HepG2 (cell line): ENCODE measurements around the gene GPR37L1. TPM values are rescaled to one million over a fixed set of nuclear protein-coding genes. Genes with fewer than 3 reads are reported as not detected.

ENCODE experiments used
- ATAC-seq: fragments of 200-7000 bp; cut with Tn5 transposase; 3 replicates; pipeline ENCODE4 v1.9.1; 2020; ENCODE audit warnings: mild to moderate bottlenecking, moderate library complexity
- BruUV-seq: library from RNA; stranded (reverse); fragments of 400-500 nt; replicated peaks from 2 replicates; lab custom pipeline; 2021; lab: Mats Ljungman, UMichigan
- CTCF ChIA-PET: fragments of 300-600 bp; formaldehyde crosslinking; extraction: SDS; loops from one replicate; lab custom pipeline; 2021; ENCODE audit warnings: low total read pairs, inconsistent platforms, low intra/inter-chr PET ratio; lab: Yijun Ruan, JAX
- POLR2A ChIA-PET: fragments of 350-600 bp; sonication (Branson Sonifier 250); formaldehyde crosslinking; loops from one replicate; lab custom pipeline; 2020; ENCODE audit warnings: antibody characterized with exemption, inconsistent platforms; lab: Yijun Ruan, JAX
- DNase-seq: peaks from one replicate; pipeline ENCODE4 v3.0.0-alpha.2; 2015; ENCODE audit warnings: low spot score
- FAIRE-seq: peaks from 3 replicates; lab custom pipeline; 2011; peaks lifted over from hg19 to GRCh38; lab: Jason Lieb, UNC
- H2AFZ ChIP-seq: one replicate; pipeline ENCODE4 v1.6.1; 2011; ENCODE audit warnings: low read length, inconsistent platforms
- H3K27ac ChIP-seq: fragments of 300-600 bp; 3 replicates; pipeline ENCODE4 v1.8.0; 2011; ENCODE audit warnings: mixed run types, mild to moderate bottlenecking, mixed read lengths, low read length, inconsistent platforms; ENCODE audit not compliant: insufficient read depth; ENCODE audit errors: extremely low read length
- H3K27me3 ChIP-seq, 2 experiments: fragments of 200-600 bp in 1 of 2; 2 replicates in 1 of 2; 3 replicates in 1 of 2; pipeline versions ENCODE4 v1.6.0 to v1.8.0; 2011; ENCODE audit warnings: low read length in 2 of 2, mild to moderate bottlenecking in 2 of 2, moderate library complexity in 2 of 2, inconsistent platforms in 1 of 2; ENCODE audit not compliant: insufficient read depth in 2 of 2, control insufficient read depth in 1 of 2
- H3K36me3 ChIP-seq, 2 experiments: fragments of 200-600 bp in 1 of 2; replicated peaks in 1 of 2; 2 replicates in 1 of 2; 3 replicates in 1 of 2; pipeline versions ENCODE4 v1.5.1 to v1.8.0; 2011; ENCODE audit warnings: low read length in 2 of 2, inconsistent platforms in 1 of 2; ENCODE audit not compliant: insufficient read depth in 2 of 2, control insufficient read depth in 1 of 2
- H3K4me1 ChIP-seq: 2 replicates; pipeline ENCODE4 v1.5.1; 2012; ENCODE audit warnings: low read length, inconsistent platforms; ENCODE audit not compliant: insufficient read depth
- H3K4me2 ChIP-seq: 2 replicates; pipeline ENCODE4 v1.6.0; 2011; ENCODE audit warnings: low read depth, low read length, inconsistent platforms
- H3K4me3 ChIP-seq, 3 experiments: fragments of 200-600 bp in 1 of 3; sonication (generic), shearing (Covaris generic) in 1 of 3; replicated peaks in 1 of 3; 2 replicates each; pipeline ENCODE4 v1.5.1; 2011 to 2016; ENCODE audit warnings: low read length in 3 of 3, inconsistent platforms in 2 of 3, low read depth in 2 of 3, mild to moderate bottlenecking in 2 of 3, control low read depth in 1 of 3, mixed read lengths in 1 of 3; ENCODE audit not compliant: insufficient read depth in 1 of 3
- H3K79me2 ChIP-seq: one replicate; pipeline ENCODE4 v1.6.1; 2011; ENCODE audit warnings: low read length, inconsistent platforms; ENCODE audit not compliant: insufficient read depth
- H3K9ac ChIP-seq: 2 replicates; pipeline ENCODE4 v1.6.0; 2011; ENCODE audit warnings: mild to moderate bottlenecking, low read depth, low read length, inconsistent platforms; ENCODE audit not compliant: insufficient read depth
- H3K9me3 ChIP-seq: 2 replicates; pipeline ENCODE4 v1.5.1; 2012; ENCODE audit warnings: mild to moderate bottlenecking, low read length
- H4K20me1 ChIP-seq: 2 replicates; pipeline ENCODE4 v1.6.0; 2011; ENCODE audit warnings: inconsistent platforms, mild to moderate bottlenecking, low read length, moderate library complexity; ENCODE audit not compliant: insufficient read depth
- ELF1 ChIP-seq: sonication (generic); formaldehyde crosslinking; IDR thresholded peaks from 2 replicates; pipeline ENCODE4 v1.4.0; 2020; ENCODE audit warnings: missing genetic modification reagents
- EP300 ChIP-seq, 3 experiments: sonication (generic) in 1 of 3; formaldehyde crosslinking in 1 of 3; IDR thresholded peaks; 2 replicates each; pipeline versions ENCODE4 v1.5.1 to v1.6.1; 2011 to 2020; ENCODE audit warnings: low read depth in 2 of 3, low read length in 2 of 3, borderline replicate concordance in 1 of 3, improper control_type of control experiment in 1 of 3, mild to moderate bottlenecking in 1 of 3, missing genetic modification reagents in 1 of 3, moderate library complexity in 1 of 3
- ETV5 ChIP-seq: IDR thresholded peaks from 2 replicates; pipeline ENCODE4 v1.6.1; 2018; ENCODE audit warnings: missing biosample characterization, missing genetic modification reagents, inconsistent platforms, borderline replicate concordance
- MATR3 ChIP-seq: sonication (generic); formaldehyde crosslinking; IDR thresholded peaks from 2 replicates; pipeline ENCODE4 v1.4.0; 2020; ENCODE audit warnings: missing genetic modification reagents
- MTA3 ChIP-seq: sonication (generic); formaldehyde crosslinking; IDR thresholded peaks from 2 replicates; pipeline ENCODE4 v1.4.0; 2020; ENCODE audit warnings: missing genetic modification reagents
- TAF15 ChIP-seq: fragments of 200-400 bp; formaldehyde crosslinking; IDR thresholded peaks from one replicate; pipeline ENCODE4 v1.6.1; 2018; ENCODE audit warnings: mild to moderate bottlenecking, low read depth, low read length; ENCODE audit not compliant: poor library complexity, severe bottlenecking
- TFAP4 ChIP-seq: sonication (generic); IDR thresholded peaks from 2 replicates; pipeline ENCODE4 v1.6.1; 2016; ENCODE audit warnings: low read depth, borderline replicate concordance
- WIZ ChIP-seq: sonication (generic); formaldehyde crosslinking; IDR thresholded peaks from 2 replicates; pipeline ENCODE4 v1.5.1; 2020; ENCODE audit warnings: mild to moderate bottlenecking, missing genetic modification reagents
- ZBTB34 ChIP-seq: sonication (generic); formaldehyde crosslinking; IDR thresholded peaks from 2 replicates; pipeline ENCODE4 v1.8.0; 2022; ENCODE audit warnings: mild to moderate bottlenecking, missing genetic modification reagents
- ZC3H4 ChIP-seq: sonication (generic); formaldehyde crosslinking; IDR thresholded peaks from 2 replicates; pipeline ENCODE4 v1.4.0; 2020; ENCODE audit warnings: missing genetic modification reagents, borderline replicate concordance
- ZNF629 ChIP-seq: sonication (generic); formaldehyde crosslinking; conservative IDR thresholded peaks from 2 replicates; pipeline ENCODE4 v1.5.0; 2020; ENCODE audit warnings: missing genetic modification reagents
- WGBS: methylation state at CpG from one replicate; pipeline ENCODE4 v1.1.6; 2017; ENCODE audit warnings: low lambda C conversion rate; 5-methylcytosine and 5-hydroxymethylcytosine counted together
- in situ Hi-C: cut with HindIII; loops from 2 replicates; pipeline ENCODE4 v1.10.0; 2017; ENCODE audit warnings: low pct_unique_long_range_greater_than_20kb; ENCODE audit not compliant: extremely low pct_ligation_motif_present
- intact Hi-C: fragments of 100-400 bp; cut with micrococcal nuclease; formaldehyde crosslinking; loops from one replicate; pipeline ENCODE4 v1.10.0; 2022; ENCODE audit not compliant: unreplicated experiment
- polyA plus RNA-seq, 8 experiments: library from polyadenylated mRNA; depleted of rRNA in 3 of 8; stranded (reverse) in 7 of 8; unstranded in 1 of 8; fragments of >200 nt; fragmentation: Illumina TruSeq in 4 of 8; extraction: Trizol in 4 of 8; gene quantifications; 2 replicates each; pipeline versions ENCODE4 v1.2.1 to v1.2.3, GENCODE V29; 2011 to 2016; ENCODE audit warnings: low read depth in 4 of 8, missing spikeins in 1 of 8, mixed read lengths in 1 of 8; ENCODE audit not compliant: insufficient read depth in 1 of 8
- total RNA-seq, 5 experiments: library from RNA; depleted of rRNA; stranded (reverse); fragments of >200 nt; fragmentation: Illumina TruSeq; extraction: Trizol; gene quantifications; 2 replicates each; pipeline ENCODE4 v1.2.3, GENCODE V29; 2016; ENCODE audit warnings: low read depth in 1 of 5
- TF ChIP-seq, protein P1 (sequence below): IDR thresholded peaks from 2 replicates; pipeline ENCODE4 v1.6.1; 2016

The GPR37L1 gene
- total and polyA plus RNA-seq, 2 of the 13 experiments (the other 11 are each of a cell fraction or from before 2014, with no cell fraction given) = 0.13 TPM; not detected in 1

GRCh38 chr1:202130816-202131522, 8.3 kb downstream of the GPR37L1 start:
- no TSS peak for BruUV-seq
- Histone ChIP-seq H3K79me2 (no peaks in the 10 kb centered on the region), H3K4me2 (no peak overlapping the region), H3K9me3 (no peaks in the 10 kb centered on the region), H3K4me3 (no peak overlapping the region), H2AFZ (no peak overlapping the region), H3K27me3 (0 out of 5 replicates have a peak, but pooled peaks cover 0 to 6% of the 10 kb centered on the region in 2 experiments), H3K27ac (no peak overlapping the region), H3K9ac (no peak overlapping the region), H4K20me1 (0 out of 2 replicates have a peak, but pooled peaks cover 5% of the 10 kb centered on the region), H3K36me3 (peaks cover 0 to 2% of the 10 kb centered on the region in 2 experiments; a peak in 1 of 5 replicates)
- no peak for DNase-seq
- WGBS = 63% methylated on average over 5 of the region's 9 CpGs
- in situ Hi-C loops = loop anchor here (5.0 kb wide), 1 partner anchor 234 kb away; no protein-coding TSS in a partner anchor
- FAIRE-seq = no peak
- POLR2A ChIA-PET = interaction anchor here (1.3 kb wide), 1 partner anchor 121 kb away, joined by 4 read pairs; the partner anchor contains the start of gene ELF3
- peak; percentile 47 for TF ChIP-seq ZNF629 (CRISPR knock-in tag)
- TF ChIP-seq ETV5 (CRISPR knock-in tag) = no peak
- TF ChIP-seq MTA3 = no peak
- TF ChIP-seq, all 625 proteins: peak for 1
- no peak for ATAC-seq
- 0 out of 2 replicates have a peak, but pooled peaks cover 6% of the 10 kb centered on the region for H3K4me1 ChIP-seq
- intact Hi-C loops = no loop called here
- CTCF ChIA-PET = no interaction called here

GRCh38 chr1:202131956-202132821, 9.5 kb downstream of the GPR37L1 start:
- H3K9me3 ChIP-seq = no peaks in the 10 kb centered on the region
- H3K9ac ChIP-seq = no peak overlapping the region
- no peak overlapping the region for H3K27ac ChIP-seq
- WGBS = 79% methylated on average over 11 of the region's 12 CpGs
- CTCF ChIA-PET = no interaction called here
- no peak overlapping the region for H3K4me3 ChIP-seq
- no peaks in the 10 kb centered on the region for H3K79me2 ChIP-seq
- 0 out of 2 replicates have a peak, but pooled peaks cover 5% of the 10 kb centered on the region for H4K20me1 ChIP-seq
- no peak overlapping the region for H3K4me2 ChIP-seq
- no peak for FAIRE-seq
- 0 out of 2 replicates have a peak, but pooled peaks cover 6% of the 10 kb centered on the region for H3K4me1 ChIP-seq
- POLR2A ChIA-PET = interaction anchor here (1.3 kb wide), 1 partner anchor 122 kb away, joined by 4 read pairs; the partner anchor contains the start of gene ELF3
- intact Hi-C loops (no loop called here), in situ Hi-C loops (loop anchor here (5.0 kb wide), 1 partner anchor 235 kb away; no protein-coding TSS in a partner anchor)
- H3K36me3 ChIP-seq = peaks cover 0 to 2% of the 10 kb centered on the region in 2 experiments; a peak in 1 of 5 replicates
- no peak overlapping the region for H2AFZ ChIP-seq
- no peak for ATAC-seq
- DNase-seq = no peak
- no peaks in the 10 kb centered on the region for H3K27me3 ChIP-seq
- no TSS peak for BruUV-seq
- TF ChIP-seq ZBTB34 (CRISPR knock-in tag) = no peak
- TF ChIP-seq WIZ (CRISPR knock-in tag) = no peak
- TF ChIP-seq MATR3 (CRISPR knock-in tag) = no peak
- no peak for TF ChIP-seq ELF1
- no peak for TF ChIP-seq TAF15
- TF ChIP-seq EP300 (IDR thresholded peaks at IDR 0.05; ENCODE audit: low read depth in 2 of 2, low read length in 2 of 2) = no peak
- TF ChIP-seq EP300 (CRISPR knock-in tag; IDR thresholded peaks at IDR 0.05; ENCODE audit: borderline replicate concordance) = no peak
- no peak for TF ChIP-seq ZC3H4 (CRISPR knock-in tag)
- TF ChIP-seq, protein P1, sequence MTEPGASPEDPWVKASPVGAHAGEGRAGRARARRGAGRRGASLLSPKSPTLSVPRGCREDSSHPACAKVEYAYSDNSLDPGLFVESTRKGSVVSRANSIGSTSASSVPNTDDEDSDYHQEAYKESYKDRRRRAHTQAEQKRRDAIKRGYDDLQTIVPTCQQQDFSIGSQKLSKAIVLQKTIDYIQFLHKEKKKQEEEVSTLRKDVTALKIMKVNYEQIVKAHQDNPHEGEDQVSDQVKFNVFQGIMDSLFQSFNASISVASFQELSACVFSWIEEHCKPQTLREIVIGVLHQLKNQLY (CRISPR knock-in tag) = no peak
- no peak for TF ChIP-seq TFAP4
